Osteoblast (primary cell): ENCODE measurements around the gene SPATA18. TPM values are rescaled to one million over a fixed set of nuclear protein-coding genes. Genes with fewer than 3 reads are reported as not detected.

Experiments
- DNase-seq: peaks from one replicate; pipeline ENCODE4 v3.0.0; 2011; ENCODE audit warnings: low spot score, mixed read lengths; ENCODE audit not compliant: insufficient read length; ENCODE audit errors: missing footprints
- H2AFZ ChIP-seq: 2 replicates; pipeline ENCODE4 v1.6.0; 2011; ENCODE audit warnings: mild to moderate bottlenecking, low read length
- H3K27ac ChIP-seq: 2 replicates; pipeline ENCODE4 v1.5.1; 2011; ENCODE audit warnings: mild to moderate bottlenecking, low read depth, low read length, moderate library complexity
- H3K27me3 ChIP-seq: 2 replicates; pipeline ENCODE4 v1.6.0; 2012; ENCODE audit warnings: mild to moderate bottlenecking, control low read depth, inconsistent platforms, low read length, moderate library complexity; ENCODE audit not compliant: insufficient read depth
- H3K36me3 ChIP-seq: 2 replicates; pipeline ENCODE4 v1.5.1; 2011; ENCODE audit warnings: mild to moderate bottlenecking, low read length, control low read depth, moderate library complexity; ENCODE audit not compliant: insufficient read depth
- H3K4me1 ChIP-seq: 2 replicates; pipeline ENCODE4 v1.5.1; 2011; ENCODE audit warnings: mild to moderate bottlenecking, low read length, control low read depth, moderate library complexity; ENCODE audit not compliant: insufficient read depth
- H3K4me2 ChIP-seq: 2 replicates; pipeline ENCODE4 v1.6.0; 2011; ENCODE audit warnings: mild to moderate bottlenecking, low read length; ENCODE audit not compliant: insufficient read depth
- H3K4me3 ChIP-seq: fragments of 200-600 bp; sonication (generic); 3 replicates; pipeline ENCODE4 v1.5.1; 2012; ENCODE audit warnings: mild to moderate bottlenecking, low read length, inconsistent platforms; ENCODE audit not compliant: insufficient read depth
- H3K79me2 ChIP-seq: 2 replicates; pipeline ENCODE4 v1.6.0; 2012; ENCODE audit warnings: mild to moderate bottlenecking, low read length, control low read depth, inconsistent platforms; ENCODE audit not compliant: insufficient read depth
- H3K9me3 ChIP-seq: 2 replicates; pipeline ENCODE4 v1.5.1; 2011; ENCODE audit warnings: low read depth, low read length, control low read depth
- H4K20me1 ChIP-seq: 2 replicates; pipeline ENCODE4 v1.6.0; 2012; ENCODE audit warnings: mild to moderate bottlenecking, low read length, control low read depth; ENCODE audit not compliant: insufficient read depth
- total RNA-seq: library from RNA; depleted of rRNA; stranded (reverse); fragments of >200 nt; gene quantifications from 2 replicates; pipeline ENCODE4 v1.2.3, GENCODE V29; 2012
- TF ChIP-seq, protein P1 (sequence below): IDR thresholded peaks from 2 replicates; pipeline ENCODE4 v1.5.1; 2011; ENCODE audit warnings: mild to moderate bottlenecking, low read depth, low read length, moderate library complexity; ENCODE audit errors: extremely low read depth

The SPATA18 gene
- total RNA-seq, 1 donor, result 30.8 TPM

DNA sequence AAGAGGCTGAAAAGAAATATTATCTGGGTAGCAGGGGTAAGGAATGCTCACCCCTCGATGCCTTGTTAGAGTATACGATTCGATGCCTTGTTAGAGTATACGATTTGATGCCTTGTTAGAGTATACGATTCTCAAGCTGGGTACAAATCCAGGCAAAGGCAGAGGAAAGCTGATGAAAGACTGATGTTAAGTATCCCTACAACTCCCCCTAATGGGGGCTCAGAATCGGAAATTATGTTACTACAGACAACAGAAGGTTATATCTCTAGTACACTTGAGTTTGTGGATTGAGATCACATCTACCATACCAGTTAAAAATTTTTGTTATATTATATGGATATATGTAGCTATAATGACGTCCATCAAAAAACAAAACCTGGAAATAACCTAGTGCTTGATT is 35.7 kb upstream of the SPATA18 start:
- TF ChIP-seq, protein P1, sequence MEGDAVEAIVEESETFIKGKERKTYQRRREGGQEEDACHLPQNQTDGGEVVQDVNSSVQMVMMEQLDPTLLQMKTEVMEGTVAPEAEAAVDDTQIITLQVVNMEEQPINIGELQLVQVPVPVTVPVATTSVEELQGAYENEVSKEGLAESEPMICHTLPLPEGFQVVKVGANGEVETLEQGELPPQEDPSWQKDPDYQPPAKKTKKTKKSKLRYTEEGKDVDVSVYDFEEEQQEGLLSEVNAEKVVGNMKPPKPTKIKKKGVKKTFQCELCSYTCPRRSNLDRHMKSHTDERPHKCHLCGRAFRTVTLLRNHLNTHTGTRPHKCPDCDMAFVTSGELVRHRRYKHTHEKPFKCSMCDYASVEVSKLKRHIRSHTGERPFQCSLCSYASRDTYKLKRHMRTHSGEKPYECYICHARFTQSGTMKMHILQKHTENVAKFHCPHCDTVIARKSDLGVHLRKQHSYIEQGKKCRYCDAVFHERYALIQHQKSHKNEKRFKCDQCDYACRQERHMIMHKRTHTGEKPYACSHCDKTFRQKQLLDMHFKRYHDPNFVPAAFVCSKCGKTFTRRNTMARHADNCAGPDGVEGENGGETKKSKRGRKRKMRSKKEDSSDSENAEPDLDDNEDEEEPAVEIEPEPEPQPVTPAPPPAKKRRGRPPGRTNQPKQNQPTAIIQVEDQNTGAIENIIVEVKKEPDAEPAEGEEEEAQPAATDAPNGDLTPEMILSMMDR, result peak; percentile 48
- DNase-seq, result no peak
- H3K36me3 ChIP-seq, result no peaks in the 10 kb centered on the region
- peaks cover 7% of the 10 kb centered on the region for H3K4me1 ChIP-seq
- no peaks in the 10 kb centered on the region for H3K27me3 ChIP-seq
- H3K4me2 ChIP-seq, result peak overlapping the region; percentile 48
- H3K79me2 ChIP-seq, result no peaks in the 10 kb centered on the region
- H2AFZ ChIP-seq, result peak overlapping the region; percentile 78
- H3K27ac ChIP-seq, result no peak overlapping the region
- no peak overlapping the region for H3K4me3 ChIP-seq
- H4K20me1 ChIP-seq, result no peaks in the 10 kb centered on the region
- no peaks in the 10 kb centered on the region for H3K9me3 ChIP-seq

DNA sequence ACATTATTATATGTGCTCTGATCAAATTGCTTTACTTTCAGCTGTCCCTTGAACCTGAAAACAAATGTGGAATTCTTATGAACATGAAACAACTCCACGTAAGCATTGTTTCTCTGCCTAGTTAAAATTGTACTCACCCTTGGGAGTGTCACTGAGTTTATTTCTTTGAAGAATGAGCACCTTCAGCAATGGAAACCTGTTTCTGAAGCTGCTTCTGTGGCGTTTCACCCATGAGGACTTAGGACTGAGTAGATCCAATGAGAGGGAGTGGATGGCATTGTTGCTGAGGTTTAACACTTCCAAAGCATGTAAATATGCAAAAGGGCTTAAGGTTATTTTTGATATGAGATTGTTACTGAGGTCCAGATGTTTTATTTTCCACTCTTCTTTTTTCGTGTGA is 34.1 kb upstream of the SPATA18 start:
- DNase-seq, result no peak
- no peak overlapping the region for H3K4me2 ChIP-seq
- H3K79me2 ChIP-seq, result no peaks in the 10 kb centered on the region
- TF ChIP-seq, protein P1, result no peak
- H3K9me3 ChIP-seq, result no peaks in the 10 kb centered on the region
- H3K36me3 ChIP-seq, result no peaks in the 10 kb centered on the region
- peaks cover 8% of the 10 kb centered on the region for H3K4me1 ChIP-seq
- H3K27me3 ChIP-seq, result no peaks in the 10 kb centered on the region
- no peak overlapping the region for H3K4me3 ChIP-seq
- H2AFZ ChIP-seq, result no peak overlapping the region
- no peaks in the 10 kb centered on the region for H4K20me1 ChIP-seq
- H3K27ac ChIP-seq, result no peak overlapping the region

DNA sequence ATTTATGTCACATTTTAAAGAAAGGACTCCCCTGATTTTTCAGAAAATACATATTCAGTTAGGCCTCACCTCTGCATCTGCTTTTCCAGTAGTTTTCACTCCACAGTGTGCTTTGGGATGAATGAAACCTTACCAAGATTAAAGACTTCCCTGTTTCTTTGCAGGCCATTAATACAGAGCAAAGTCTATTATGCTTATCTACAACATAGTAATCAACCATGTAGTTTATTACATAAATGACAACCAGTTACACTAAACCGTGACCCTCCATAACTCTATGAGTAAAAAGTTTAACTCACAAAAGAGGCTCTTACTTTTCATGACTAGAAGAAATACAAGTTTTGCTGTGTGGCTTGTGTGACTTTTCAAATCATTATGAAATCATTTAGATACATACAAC is 33.3 kb upstream of the SPATA18 start:
- Histone ChIP-seq H3K4me2 (no peak overlapping the region), H3K4me1 (peaks cover 8% of the 10 kb centered on the region), H2AFZ (no peak overlapping the region), H3K79me2 (no peaks in the 10 kb centered on the region), H3K9me3 (no peaks in the 10 kb centered on the region), H3K36me3 (peaks cover 6% of the 10 kb centered on the region), H3K4me3 (no peak overlapping the region), H3K27ac (no peak overlapping the region), H4K20me1 (no peaks in the 10 kb centered on the region), H3K27me3 (no peaks in the 10 kb centered on the region)
- TF ChIP-seq, protein P1, result no peak
- DNase-seq, result no peak

DNA sequence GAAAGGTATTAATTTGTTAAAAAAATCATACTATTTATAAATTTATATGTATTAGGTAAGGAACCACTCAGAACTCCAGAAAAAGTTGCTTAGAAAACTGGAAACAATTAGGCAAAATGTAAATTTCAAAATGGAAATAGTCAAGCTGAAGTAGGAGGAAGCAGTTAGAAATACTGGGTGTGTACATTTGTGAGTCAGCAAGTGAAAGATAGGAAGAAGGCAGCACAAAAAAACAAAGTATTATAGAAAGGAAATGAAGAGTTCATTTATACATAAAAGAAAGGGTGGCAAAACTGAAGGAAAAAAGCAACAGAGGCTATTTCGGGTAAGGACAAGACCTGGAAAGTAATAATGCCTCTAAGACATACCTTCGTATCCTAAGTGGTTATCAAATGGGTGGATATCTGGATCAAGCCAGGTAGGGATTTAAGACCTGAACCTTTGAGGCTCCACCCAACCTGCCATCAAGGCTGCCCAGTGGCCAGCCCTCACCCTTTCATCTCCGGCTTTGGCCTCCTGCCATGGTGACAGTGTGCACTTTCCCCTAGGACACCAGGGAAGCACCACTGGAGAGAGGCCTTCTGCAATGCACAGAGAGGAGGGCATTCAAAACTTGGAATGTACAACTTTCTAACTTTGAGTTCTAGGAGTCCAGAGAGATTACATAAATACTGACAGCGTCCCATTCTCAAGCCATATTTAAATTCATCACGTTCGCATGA is 31.0 kb upstream of the SPATA18 start, which contains the start of gene LRRC66:
Gene LRRC66, minus strand, starts transcription at position 428 of the 722 bp plus-strand sequence. CDS start 2,750 bp downstream, outside the sequence.
- H2AFZ ChIP-seq, result no peak within 1 kb of the TSS
- no peak within 1 kb of the TSS for H3K4me3 ChIP-seq
- no peak for DNase-seq
- peaks cover 8% of the 10 kb centered on the region for H3K4me1 ChIP-seq
- no peaks in the 10 kb centered on the region for H3K79me2 ChIP-seq
- H3K4me2 ChIP-seq, result no peak within 1 kb of the TSS
- no peak within 1 kb of the TSS for H3K27ac ChIP-seq
- H3K9me3 ChIP-seq, result no peaks in the 10 kb centered on the region
- H3K27me3 ChIP-seq, result no peaks in the 10 kb centered on the region
- TF ChIP-seq, protein P1, result no peak
- H4K20me1 ChIP-seq, result no peaks in the 10 kb centered on the region
- H3K36me3 ChIP-seq, result peaks cover 22% of the 10 kb centered on the region
